Endodermal cell (in vitro differentiated cells): ENCODE results near the gene FRRS1. TPM values are rescaled to one million over a fixed set of nuclear protein-coding genes. Genes with fewer than 3 reads are reported as not detected.

Source experiments
- DNase-seq: peaks from one replicate; pipeline ENCODE4 v3.0.0-alpha.2; 2017
- H3K27ac ChIP-seq: 2 replicates; pipeline ENCODE4 v1.5.1; 2013; ENCODE audit warnings: mild to moderate bottlenecking, low read depth, low read length, moderate library complexity
- H3K27me3 ChIP-seq: 2 replicates; pipeline ENCODE4 v1.6.1; 2013; ENCODE audit warnings: mild to moderate bottlenecking, low read length, moderate library complexity; ENCODE audit not compliant: insufficient read depth, control insufficient read depth, poor library complexity, severe bottlenecking
- H3K36me3 ChIP-seq: 2 replicates; pipeline ENCODE4 v1.7.0; 2013; ENCODE audit warnings: mild to moderate bottlenecking, low read length, moderate library complexity; ENCODE audit not compliant: control insufficient read depth, insufficient read depth
- H3K4me1 ChIP-seq: one replicate; pipeline ENCODE4 v1.7.0; 2013; ENCODE audit warnings: low read length; ENCODE audit not compliant: control insufficient read depth, insufficient read depth
- H3K4me3 ChIP-seq: 2 replicates; pipeline ENCODE4 v1.5.1; 2013; ENCODE audit warnings: mild to moderate bottlenecking, low read length, moderate library complexity
- H3K9ac ChIP-seq: 2 replicates; pipeline ENCODE4 v1.6.1; 2013; ENCODE audit warnings: mild to moderate bottlenecking, low read length, moderate library complexity; ENCODE audit not compliant: poor library complexity, severe bottlenecking; ENCODE audit errors: extremely low read depth
- H3K9me3 ChIP-seq: 2 replicates; pipeline ENCODE4 v1.6.1; 2013; ENCODE audit warnings: mild to moderate bottlenecking, low read length, moderate library complexity; ENCODE audit not compliant: control insufficient read depth
- H3K27ac Mint-ChIP-seq: 2 replicates; pipeline ENCODE4 v1.8.0; 2020; ENCODE audit warnings: mixed read lengths
- H3K27me3 Mint-ChIP-seq: 2 replicates; pipeline ENCODE4 v1.8.0; 2021; ENCODE audit warnings: mild to moderate bottlenecking, mixed read lengths; ENCODE audit not compliant: insufficient read depth
- H3K36me3 Mint-ChIP-seq: 2 replicates; pipeline ENCODE4 v1.8.0; 2020; ENCODE audit warnings: low read depth, mixed read lengths
- H3K4me1 Mint-ChIP-seq: 2 replicates; pipeline ENCODE4 v1.8.0; 2020; ENCODE audit warnings: mixed read lengths
- H3K4me3 Mint-ChIP-seq: 2 replicates; pipeline ENCODE4 v1.8.0; 2020; ENCODE audit warnings: mild to moderate bottlenecking, moderate library complexity, mixed read lengths
- H3K9me3 Mint-ChIP-seq: 2 replicates; pipeline ENCODE4 v1.8.0; 2020; ENCODE audit warnings: mild to moderate bottlenecking, mixed read lengths
- WGBS, 2 experiments: methylation state at CpG; one replicate each; pipeline versions ENCODE4 v1.1.5 to v1.1.7; 2013; ENCODE audit warnings: missing lambda C conversion rate in 2 of 2, mixed read lengths in 1 of 2; ENCODE audit not compliant: insufficient coverage in 1 of 2, insufficient read length in 1 of 2; 5-methylcytosine and 5-hydroxymethylcytosine counted together
- total RNA-seq, 2 donors: library from RNA; stranded (reverse); fragmentation: NEBNext Ultra II Directional in 1 of 2; extraction: Animal tissue kit (Norgen Biotek cat#: 25700) in 1 of 2; gene quantifications; 2 replicates in 1 of 2; 3 replicates in 1 of 2; pipeline ENCODE4 v1.2.1, GENCODE V29; 2021
- TF ChIP-seq, protein P1 (sequence below): fragments of 200-600 bp; sonication (generic); conservative IDR thresholded peaks from 2 replicates; pipeline ENCODE4 v1.5.0; 2021; ENCODE audit warnings: antibody characterized with exemption, mild to moderate bottlenecking

FRRS1 gene
- total RNA-seq, 2 donors from 2014 or later = 9.9 to 24.4 TPM

DNA sequence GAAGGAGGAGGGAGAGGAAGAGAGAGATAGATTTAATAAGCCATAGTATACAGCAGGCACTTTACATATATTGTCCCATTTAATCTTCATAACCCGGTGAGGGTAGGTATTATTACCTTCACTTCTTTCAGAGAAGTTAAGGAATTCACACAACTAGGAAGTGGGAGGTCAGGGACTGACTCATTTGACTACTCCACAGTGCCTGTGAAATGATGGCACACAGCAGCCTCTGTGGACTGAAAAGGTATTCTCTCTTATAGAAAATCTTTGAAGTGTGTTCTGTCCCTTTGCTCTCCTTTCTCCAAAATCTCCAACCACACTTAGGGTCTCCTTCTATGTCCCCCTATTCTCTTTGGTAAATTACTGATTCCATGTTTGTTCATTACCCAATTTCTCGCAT lies 96.6 kb downstream of the FRRS1 start:
- H3K9ac ChIP-seq = no peak overlapping the region
- peaks cover 10% of the 10 kb centered on the region for H3K27me3 Mint-ChIP-seq
- TF ChIP-seq, protein P1, sequence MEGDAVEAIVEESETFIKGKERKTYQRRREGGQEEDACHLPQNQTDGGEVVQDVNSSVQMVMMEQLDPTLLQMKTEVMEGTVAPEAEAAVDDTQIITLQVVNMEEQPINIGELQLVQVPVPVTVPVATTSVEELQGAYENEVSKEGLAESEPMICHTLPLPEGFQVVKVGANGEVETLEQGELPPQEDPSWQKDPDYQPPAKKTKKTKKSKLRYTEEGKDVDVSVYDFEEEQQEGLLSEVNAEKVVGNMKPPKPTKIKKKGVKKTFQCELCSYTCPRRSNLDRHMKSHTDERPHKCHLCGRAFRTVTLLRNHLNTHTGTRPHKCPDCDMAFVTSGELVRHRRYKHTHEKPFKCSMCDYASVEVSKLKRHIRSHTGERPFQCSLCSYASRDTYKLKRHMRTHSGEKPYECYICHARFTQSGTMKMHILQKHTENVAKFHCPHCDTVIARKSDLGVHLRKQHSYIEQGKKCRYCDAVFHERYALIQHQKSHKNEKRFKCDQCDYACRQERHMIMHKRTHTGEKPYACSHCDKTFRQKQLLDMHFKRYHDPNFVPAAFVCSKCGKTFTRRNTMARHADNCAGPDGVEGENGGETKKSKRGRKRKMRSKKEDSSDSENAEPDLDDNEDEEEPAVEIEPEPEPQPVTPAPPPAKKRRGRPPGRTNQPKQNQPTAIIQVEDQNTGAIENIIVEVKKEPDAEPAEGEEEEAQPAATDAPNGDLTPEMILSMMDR = no peak
- WGBS, 2 experiments = 60 to 93% methylated on average over 1 to 2 of the region's 2 CpGs
- H3K9me3 Mint-ChIP-seq = no peaks in the 10 kb centered on the region
- H3K36me3 ChIP-seq = no peaks in the 10 kb centered on the region
- H3K27ac ChIP-seq = no peak overlapping the region
- no peaks in the 10 kb centered on the region for H3K9me3 ChIP-seq
- H3K4me1 ChIP-seq = no peaks in the 10 kb centered on the region
- no peak overlapping the region for H3K4me3 ChIP-seq
- H3K27me3 ChIP-seq = peaks cover 41% of the 10 kb centered on the region
- H3K27ac Mint-ChIP-seq = no peak overlapping the region
- peaks cover 16% of the 10 kb centered on the region for H3K4me1 Mint-ChIP-seq
- H3K36me3 Mint-ChIP-seq = no peaks in the 10 kb centered on the region
- H3K4me3 Mint-ChIP-seq = no peak overlapping the region
- no peak for DNase-seq

DNA sequence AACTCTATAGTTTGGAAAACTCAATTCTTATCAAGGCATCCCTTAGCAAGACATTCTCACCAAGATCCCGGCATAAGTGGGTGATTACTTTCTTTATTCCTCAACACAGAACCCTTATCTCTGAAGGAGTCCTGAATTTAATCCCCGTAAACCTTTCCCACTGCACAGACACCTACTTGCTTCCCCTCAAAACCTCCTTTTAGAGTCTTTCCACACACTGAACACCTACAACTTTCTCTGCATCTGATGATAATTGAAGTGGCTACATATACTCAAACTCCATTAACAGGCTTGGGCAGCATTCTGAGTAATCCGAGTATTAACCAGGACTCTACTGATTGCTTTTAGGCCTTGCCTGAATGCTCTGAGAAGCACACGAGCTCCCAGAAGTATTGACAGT lies 97.1 kb downstream of the FRRS1 start:
- H3K4me1 Mint-ChIP-seq = peaks cover 16% of the 10 kb centered on the region
- peaks cover 7% of the 10 kb centered on the region for H3K27me3 Mint-ChIP-seq
- no peak overlapping the region for H3K4me3 ChIP-seq
- no peak for DNase-seq
- TF ChIP-seq, protein P1 = no peak
- H3K4me1 ChIP-seq = no peaks in the 10 kb centered on the region
- no peak overlapping the region for H3K9ac ChIP-seq
- H3K4me3 Mint-ChIP-seq = no peak overlapping the region
- H3K36me3 Mint-ChIP-seq = no peaks in the 10 kb centered on the region
- no peak overlapping the region for H3K27ac Mint-ChIP-seq
- no peaks in the 10 kb centered on the region for H3K9me3 ChIP-seq
- H3K36me3 ChIP-seq = no peaks in the 10 kb centered on the region
- H3K27me3 ChIP-seq = peaks cover 36% of the 10 kb centered on the region
- no peak overlapping the region for H3K27ac ChIP-seq
- 89 to 100% methylated on average over 2 to 4 of the region's 4 CpGs for WGBS, 2 experiments
- no peaks in the 10 kb centered on the region for H3K9me3 Mint-ChIP-seq

DNA sequence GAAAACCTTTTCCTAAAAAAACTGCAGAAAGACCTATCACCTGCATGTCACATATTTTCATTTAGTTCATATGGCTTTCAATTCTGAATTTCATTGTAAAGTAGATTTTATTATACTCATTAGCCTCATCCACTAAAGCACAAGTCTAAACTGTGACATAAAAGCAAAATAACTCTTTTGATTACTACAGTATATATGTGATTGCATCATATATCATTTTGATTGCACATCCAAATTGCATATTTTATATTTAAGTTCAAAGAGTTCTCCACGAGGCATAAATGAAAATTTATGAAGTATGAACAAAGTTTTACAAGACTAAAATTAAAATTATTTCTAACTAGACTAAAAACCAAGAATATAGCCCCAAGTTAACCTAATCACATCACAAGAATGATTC lies 101.2 kb downstream of the FRRS1 start:
- TF ChIP-seq, protein P1 = no peak
- no CpG with 5 or more reads among the region's 1 CpG for WGBS, 2 experiments
- peaks cover 17% of the 10 kb centered on the region for H3K4me1 Mint-ChIP-seq

More for the DNA sequence above, 101.2 kb downstream of the FRRS1 start:
- no peaks in the 10 kb centered on the region for H3K4me1 ChIP-seq
- no peak for DNase-seq
- Mint-ChIP-seq H3K9me3 (no peaks in the 10 kb centered on the region), H3K27ac (no peak overlapping the region), H3K4me3 (no peak overlapping the region), H3K36me3 (no peaks in the 10 kb centered on the region), H3K27me3 (no peaks in the 10 kb centered on the region)
- no peak overlapping the region for H3K9ac ChIP-seq
- H3K9me3 ChIP-seq = no peaks in the 10 kb centered on the region
- H3K4me3 ChIP-seq = no peak overlapping the region
- no peaks in the 10 kb centered on the region for H3K36me3 ChIP-seq
- no peaks in the 10 kb centered on the region for H3K27me3 ChIP-seq
- no peak overlapping the region for H3K27ac ChIP-seq
